Neural cell (in vitro differentiated cells): ENCODE data around the gene HIF1A. TPM values are rescaled to one million over a fixed set of nuclear protein-coding genes. Genes with fewer than 3 reads are reported as not detected.

ENCODE experiments used
- H2AFZ ChIP-seq: fragments of 200-600, 300-800 bp; sonication (generic), shearing (Covaris generic); 2 replicates; pipeline ENCODE4 v1.6.0; 2014; ENCODE audit warnings: low read depth, mild to moderate bottlenecking, antibody characterized with exemption, low read length, moderate library complexity
- H3F3A ChIP-seq: fragments of 200-600 bp; shearing (Covaris generic); 2 replicates; pipeline ENCODE4 v1.6.1; 2016; ENCODE audit warnings: mild to moderate bottlenecking, moderate library complexity, mixed read lengths, antibody characterized with exemption, low read length; ENCODE audit not compliant: insufficient read depth, poor library complexity, severe bottlenecking
- H3K27ac ChIP-seq: fragments of 200-600, 300-800 bp; sonication (generic), shearing (Covaris generic); 2 replicates; pipeline ENCODE4 v1.5.1; 2014; ENCODE audit warnings: mild to moderate bottlenecking, low read length, moderate library complexity
- H3K27me3 ChIP-seq: fragments of 300-800, 200-600 bp; sonication (generic), shearing (Covaris generic); 2 replicates; pipeline ENCODE4 v1.6.0; 2014; ENCODE audit warnings: mild to moderate bottlenecking, low read depth, low read length, moderate library complexity; ENCODE audit not compliant: insufficient read depth
- H3K36me3 ChIP-seq: fragments of 300-800, 200-600 bp; sonication (generic), shearing (Covaris generic); 2 replicates; pipeline ENCODE4 v1.5.1; 2014; ENCODE audit warnings: mild to moderate bottlenecking, antibody characterized with exemption, low read length, moderate library complexity; ENCODE audit not compliant: insufficient read depth
- H3K4me2 ChIP-seq: fragments of 300-800, 200-600 bp; sonication (generic), shearing (Covaris generic); 2 replicates; pipeline ENCODE4 v1.6.0; 2014; ENCODE audit warnings: mild to moderate bottlenecking, low read length
- H3K4me3 ChIP-seq: fragments of 300-800, 200-600 bp; sonication (generic), shearing (Covaris generic); 2 replicates; pipeline ENCODE4 v1.5.1; 2014; ENCODE audit warnings: mild to moderate bottlenecking, low read length, moderate library complexity
- H3K79me2 ChIP-seq: fragments of 200-600 bp; shearing (Covaris generic); replicated peaks from 2 replicates; pipeline ENCODE4 v1.6.0; 2014; ENCODE audit warnings: mild to moderate bottlenecking, low read length, moderate library complexity; ENCODE audit not compliant: insufficient read depth
- H3K9ac ChIP-seq: fragments of 300-800, 200-600 bp; sonication (generic), shearing (Covaris generic); 2 replicates; pipeline ENCODE4 v1.6.1; 2016; ENCODE audit warnings: mild to moderate bottlenecking, low read length, mixed read lengths
- H3K9me2 ChIP-seq: fragments of 200-600 bp; shearing (Covaris generic); 2 replicates; pipeline ENCODE4 v1.6.1; 2016; ENCODE audit warnings: mild to moderate bottlenecking, low read length, mixed read lengths; ENCODE audit not compliant: insufficient read depth
- H3K9me3 ChIP-seq: fragments of 200-600, 300-800 bp; sonication (generic), shearing (Covaris generic); 2 replicates; pipeline ENCODE4 v1.6.1; 2016; ENCODE audit warnings: mild to moderate bottlenecking, mixed run types, low read length, moderate library complexity, mixed read lengths
- H4K20me1 ChIP-seq: fragments of 200-600 bp; shearing (Covaris generic); 2 replicates; pipeline ENCODE4 v1.6.1; 2016; ENCODE audit warnings: mild to moderate bottlenecking, mixed run types; ENCODE audit not compliant: insufficient read depth
- EP300 ChIP-seq: fragments of 450-650 bp; conservative IDR thresholded peaks from 2 replicates; pipeline ENCODE4 v1.6.1; 2014; ENCODE audit warnings: antibody characterized with exemption, mild to moderate bottlenecking, moderate library complexity; ENCODE audit not compliant: poor library complexity, severe bottlenecking
- EZH2 ChIP-seq: fragments of 200-600, 300-800 bp; shearing (Covaris generic), sonication (generic); IDR thresholded peaks from 2 replicates; pipeline ENCODE4 v1.6.1; 2014; ENCODE audit warnings: antibody characterized with exemption, low read length, borderline replicate concordance, mild to moderate bottlenecking; ENCODE audit not compliant: insufficient read depth, poor library complexity, severe bottlenecking
- MXI1 ChIP-seq: fragments of 450-650 bp; conservative IDR thresholded peaks from 2 replicates; pipeline ENCODE4 v1.6.1; 2014; ENCODE audit warnings: antibody characterized with exemption, mild to moderate bottlenecking; ENCODE audit not compliant: poor library complexity, severe bottlenecking
- POLR2AphosphoS5 ChIP-seq: IDR thresholded peaks from 2 replicates; pipeline ENCODE4 v1.6.1; 2012
- RAD21 ChIP-seq: fragments of 450-650 bp; conservative IDR thresholded peaks from 2 replicates; pipeline ENCODE4 v1.6.1; 2014; ENCODE audit warnings: antibody characterized with exemption, mild to moderate bottlenecking, moderate library complexity
- SMC3 ChIP-seq: fragments of 450-650 bp; conservative IDR thresholded peaks from 2 replicates; pipeline ENCODE4 v1.6.1; 2014; ENCODE audit warnings: antibody characterized with exemption, mild to moderate bottlenecking, moderate library complexity; ENCODE audit not compliant: poor library complexity
- TAF1 ChIP-seq: IDR thresholded peaks from 2 replicates; pipeline ENCODE4 v1.6.1; 2012; ENCODE audit warnings: low read depth
- polyA plus RNA-seq: library from polyadenylated mRNA; depleted of rRNA; stranded (reverse); fragments of >200 nt; gene quantifications from 2 replicates; pipeline ENCODE4 v1.2.3, GENCODE V29; 2014
- TF ChIP-seq, protein P1 (sequence below): fragments of 450-650 bp; IDR thresholded peaks from 2 replicates; pipeline ENCODE4 v1.5.1; 2014; ENCODE audit warnings: antibody characterized with exemption, mild to moderate bottlenecking, moderate library complexity; ENCODE audit not compliant: poor library complexity, severe bottlenecking
- TF ChIP-seq, protein P2 (sequence below): IDR thresholded peaks from 2 replicates; pipeline ENCODE4 v1.6.1; 2012; ENCODE audit warnings: borderline replicate concordance

The HIF1A gene
- polyA plus RNA-seq, 1 donor from 2014 or later, result 75.0 TPM

DNA sequence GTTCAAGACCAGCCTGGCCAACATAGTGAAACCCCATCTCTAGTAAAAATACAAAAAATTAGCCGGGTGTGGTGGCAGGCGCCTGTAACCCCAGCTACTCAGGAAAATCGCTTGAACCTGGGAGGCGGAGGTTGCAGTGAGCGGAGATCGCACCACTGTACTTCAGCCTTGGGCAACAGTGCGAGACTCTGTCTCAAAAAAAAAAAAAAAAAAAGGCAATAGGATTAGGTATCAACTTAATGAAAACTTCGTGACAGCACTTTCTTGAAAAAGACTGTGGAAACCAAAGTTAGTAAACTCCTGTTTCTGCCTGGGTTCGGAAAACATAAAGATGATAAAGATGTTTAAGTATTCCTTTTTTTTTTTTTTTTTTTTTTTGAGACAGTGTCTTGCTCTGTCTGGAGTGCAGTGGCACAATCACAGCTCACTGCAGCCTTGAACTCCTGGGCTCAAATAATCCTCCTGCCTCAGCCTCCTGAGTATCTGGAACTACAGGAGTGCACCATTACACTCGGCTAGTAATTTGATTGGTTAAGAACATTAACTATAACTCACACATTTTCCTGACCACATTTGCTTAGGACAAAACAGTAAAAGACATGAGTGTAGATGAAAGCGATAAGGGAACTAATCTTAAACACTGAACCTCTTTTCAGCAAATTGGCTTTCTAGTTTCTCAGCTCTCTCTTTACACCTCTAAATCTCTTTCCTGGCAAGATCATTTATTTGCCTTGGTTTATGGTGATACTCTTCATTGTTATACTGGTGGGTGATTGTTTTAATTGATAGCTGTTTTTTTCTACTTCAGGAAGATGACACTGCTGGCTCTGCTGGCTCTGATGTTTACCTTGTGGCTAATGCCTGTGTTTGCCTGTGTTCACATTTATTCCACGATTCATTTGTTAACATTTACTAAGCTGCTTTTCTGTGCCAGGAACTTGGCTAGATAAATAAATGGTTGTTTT, 15.8 kb downstream of the HIF1A start:
- Histone ChIP-seq H3K27ac (no peak overlapping the region), H3K36me3 (no peaks in the 10 kb centered on the region), H3F3A (no peaks in the 10 kb centered on the region), H3K4me2 (no peak overlapping the region), H2AFZ (no peak overlapping the region), H3K9me2 (no peaks in the 10 kb centered on the region), H3K9me3 (no peaks in the 10 kb centered on the region), H3K27me3 (no peaks in the 10 kb centered on the region), H3K9ac (no peak overlapping the region), H3K4me3 (no peak overlapping the region), H3K79me2 (peaks cover 88% of the 10 kb centered on the region), H4K20me1 (peaks cover 4% of the 10 kb centered on the region)
- TF ChIP-seq RAD21 (no peak), SMC3 (no peak), MXI1 (no peak), EP300 (no peak), POLR2AphosphoS5 (no peak), TAF1 (no peak), EZH2 (no peak)
- TF ChIP-seq, protein P1, sequence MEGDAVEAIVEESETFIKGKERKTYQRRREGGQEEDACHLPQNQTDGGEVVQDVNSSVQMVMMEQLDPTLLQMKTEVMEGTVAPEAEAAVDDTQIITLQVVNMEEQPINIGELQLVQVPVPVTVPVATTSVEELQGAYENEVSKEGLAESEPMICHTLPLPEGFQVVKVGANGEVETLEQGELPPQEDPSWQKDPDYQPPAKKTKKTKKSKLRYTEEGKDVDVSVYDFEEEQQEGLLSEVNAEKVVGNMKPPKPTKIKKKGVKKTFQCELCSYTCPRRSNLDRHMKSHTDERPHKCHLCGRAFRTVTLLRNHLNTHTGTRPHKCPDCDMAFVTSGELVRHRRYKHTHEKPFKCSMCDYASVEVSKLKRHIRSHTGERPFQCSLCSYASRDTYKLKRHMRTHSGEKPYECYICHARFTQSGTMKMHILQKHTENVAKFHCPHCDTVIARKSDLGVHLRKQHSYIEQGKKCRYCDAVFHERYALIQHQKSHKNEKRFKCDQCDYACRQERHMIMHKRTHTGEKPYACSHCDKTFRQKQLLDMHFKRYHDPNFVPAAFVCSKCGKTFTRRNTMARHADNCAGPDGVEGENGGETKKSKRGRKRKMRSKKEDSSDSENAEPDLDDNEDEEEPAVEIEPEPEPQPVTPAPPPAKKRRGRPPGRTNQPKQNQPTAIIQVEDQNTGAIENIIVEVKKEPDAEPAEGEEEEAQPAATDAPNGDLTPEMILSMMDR, result no peak
- TF ChIP-seq, protein P2, sequence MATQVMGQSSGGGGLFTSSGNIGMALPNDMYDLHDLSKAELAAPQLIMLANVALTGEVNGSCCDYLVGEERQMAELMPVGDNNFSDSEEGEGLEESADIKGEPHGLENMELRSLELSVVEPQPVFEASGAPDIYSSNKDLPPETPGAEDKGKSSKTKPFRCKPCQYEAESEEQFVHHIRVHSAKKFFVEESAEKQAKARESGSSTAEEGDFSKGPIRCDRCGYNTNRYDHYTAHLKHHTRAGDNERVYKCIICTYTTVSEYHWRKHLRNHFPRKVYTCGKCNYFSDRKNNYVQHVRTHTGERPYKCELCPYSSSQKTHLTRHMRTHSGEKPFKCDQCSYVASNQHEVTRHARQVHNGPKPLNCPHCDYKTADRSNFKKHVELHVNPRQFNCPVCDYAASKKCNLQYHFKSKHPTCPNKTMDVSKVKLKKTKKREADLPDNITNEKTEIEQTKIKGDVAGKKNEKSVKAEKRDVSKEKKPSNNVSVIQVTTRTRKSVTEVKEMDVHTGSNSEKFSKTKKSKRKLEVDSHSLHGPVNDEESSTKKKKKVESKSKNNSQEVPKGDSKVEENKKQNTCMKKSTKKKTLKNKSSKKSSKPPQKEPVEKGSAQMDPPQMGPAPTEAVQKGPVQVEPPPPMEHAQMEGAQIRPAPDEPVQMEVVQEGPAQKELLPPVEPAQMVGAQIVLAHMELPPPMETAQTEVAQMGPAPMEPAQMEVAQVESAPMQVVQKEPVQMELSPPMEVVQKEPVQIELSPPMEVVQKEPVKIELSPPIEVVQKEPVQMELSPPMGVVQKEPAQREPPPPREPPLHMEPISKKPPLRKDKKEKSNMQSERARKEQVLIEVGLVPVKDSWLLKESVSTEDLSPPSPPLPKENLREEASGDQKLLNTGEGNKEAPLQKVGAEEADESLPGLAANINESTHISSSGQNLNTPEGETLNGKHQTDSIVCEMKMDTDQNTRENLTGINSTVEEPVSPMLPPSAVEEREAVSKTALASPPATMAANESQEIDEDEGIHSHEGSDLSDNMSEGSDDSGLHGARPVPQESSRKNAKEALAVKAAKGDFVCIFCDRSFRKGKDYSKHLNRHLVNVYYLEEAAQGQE, result no peak

DNA sequence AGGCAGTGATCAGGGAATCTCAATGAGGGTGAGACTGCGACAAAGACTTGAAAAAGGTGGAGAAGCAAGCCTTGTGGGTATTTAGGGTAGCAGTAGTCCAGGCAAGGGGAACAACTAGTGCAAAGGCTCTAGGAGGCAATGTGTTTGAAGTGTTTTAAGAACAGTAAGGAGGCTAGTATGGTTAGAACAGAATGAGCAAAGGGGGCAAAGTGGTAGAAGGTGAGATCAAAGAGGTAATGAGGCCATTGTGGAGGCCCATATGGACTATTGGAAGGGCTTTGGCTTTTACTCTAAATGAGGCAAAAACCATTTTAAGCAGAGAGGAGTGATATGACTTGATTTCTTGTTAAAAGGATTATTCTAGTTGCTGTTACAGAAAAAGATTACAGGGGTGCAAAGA, 16.8 kb downstream of the HIF1A start:
- no peak overlapping the region for H3K4me2 ChIP-seq
- no peak overlapping the region for H3K4me3 ChIP-seq
- H3K9me3 ChIP-seq, result no peaks in the 10 kb centered on the region
- peaks cover 88% of the 10 kb centered on the region for H3K79me2 ChIP-seq
- H4K20me1 ChIP-seq, result peaks cover 4% of the 10 kb centered on the region
- TF ChIP-seq, protein P1, result no peak
- no peak for TF ChIP-seq SMC3
- no peaks in the 10 kb centered on the region for H3K27me3 ChIP-seq
- H3K36me3 ChIP-seq, result no peaks in the 10 kb centered on the region
- H2AFZ ChIP-seq, result no peak overlapping the region
- no peak overlapping the region for H3K9ac ChIP-seq
- H3K27ac ChIP-seq, result no peak overlapping the region
- no peaks in the 10 kb centered on the region for H3K9me2 ChIP-seq
- H3F3A ChIP-seq, result no peaks in the 10 kb centered on the region
